ENCODE data around the gene HIVEP3.

- TF ChIP-seq EZH2 (IDR thresholded peaks at IDR 0.05) = no peak
- TF ChIP-seq POLR2AphosphoS5 (IDR thresholded peaks at IDR 0.05; ENCODE audit: borderline replicate concordance, low read depth, low read length) = no peak
Observed at GRCh38 chr1:41806472-41807155, 112.1 kb downstream of the HIVEP3 start.
